ENCODE measurements around the gene PPP1R13B. TPM values are rescaled to one million over a fixed set of nuclear protein-coding genes. Genes with fewer than 3 reads are reported as not detected.

Gene PPP1R13B
- total RNA-seq, 1 experiment from 2014 or later, result 16.2 TPM

DNA sequence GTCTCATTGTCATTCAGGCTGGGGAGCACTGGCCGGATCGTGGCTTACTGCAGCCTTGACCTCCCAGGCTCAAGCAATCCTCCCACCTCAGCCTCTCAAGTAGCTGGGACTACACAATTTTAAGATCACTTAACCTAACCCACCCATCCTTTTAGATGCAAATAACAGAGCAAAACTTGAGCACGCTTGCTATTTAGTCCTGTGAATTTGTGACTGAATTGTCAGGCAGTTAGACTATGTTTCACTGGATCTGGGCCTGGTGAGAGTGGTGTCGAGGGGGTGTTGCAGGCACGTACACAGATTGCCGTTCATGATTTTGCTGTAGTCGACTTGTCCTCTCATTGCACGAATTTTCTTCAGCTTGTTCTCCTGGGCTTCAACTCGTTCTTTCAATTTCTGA is 93.6 kb downstream of the PPP1R13B start:
- DNase-seq (ENCODE audit: unreplicated experiment), result no peak
- no peaks in the 10 kb centered on the region for H3K27me3 Mint-ChIP-seq (ENCODE audit: insufficient read depth, unreplicated experiment)
- H3K4me3 Mint-ChIP-seq (ENCODE audit: unreplicated experiment), result no peak overlapping the region
- BruUV-seq (replicated peaks), result no TSS peak
- no peaks in the 10 kb centered on the region for H3K9me3 Mint-ChIP-seq (ENCODE audit: unreplicated experiment)
- intact Hi-C loops (cut with micrococcal nuclease), result no loop called here
- H3K36me3 Mint-ChIP-seq (ENCODE audit: insufficient read depth, unreplicated experiment), result peaks cover 10% of the 10 kb centered on the region
- ChIA-PET CTCF (interaction anchor here (0.6 kb wide), 2 partner anchors 83 to 1736 kb away, joined by 3 read pairs; no protein-coding TSS in a partner anchor), POLR2A (interaction anchor here (0.6 kb wide), 1 partner anchor 177 kb away, joined by 3 read pairs; no protein-coding TSS in a partner anchor)
- TF ChIP-seq, protein P1, sequence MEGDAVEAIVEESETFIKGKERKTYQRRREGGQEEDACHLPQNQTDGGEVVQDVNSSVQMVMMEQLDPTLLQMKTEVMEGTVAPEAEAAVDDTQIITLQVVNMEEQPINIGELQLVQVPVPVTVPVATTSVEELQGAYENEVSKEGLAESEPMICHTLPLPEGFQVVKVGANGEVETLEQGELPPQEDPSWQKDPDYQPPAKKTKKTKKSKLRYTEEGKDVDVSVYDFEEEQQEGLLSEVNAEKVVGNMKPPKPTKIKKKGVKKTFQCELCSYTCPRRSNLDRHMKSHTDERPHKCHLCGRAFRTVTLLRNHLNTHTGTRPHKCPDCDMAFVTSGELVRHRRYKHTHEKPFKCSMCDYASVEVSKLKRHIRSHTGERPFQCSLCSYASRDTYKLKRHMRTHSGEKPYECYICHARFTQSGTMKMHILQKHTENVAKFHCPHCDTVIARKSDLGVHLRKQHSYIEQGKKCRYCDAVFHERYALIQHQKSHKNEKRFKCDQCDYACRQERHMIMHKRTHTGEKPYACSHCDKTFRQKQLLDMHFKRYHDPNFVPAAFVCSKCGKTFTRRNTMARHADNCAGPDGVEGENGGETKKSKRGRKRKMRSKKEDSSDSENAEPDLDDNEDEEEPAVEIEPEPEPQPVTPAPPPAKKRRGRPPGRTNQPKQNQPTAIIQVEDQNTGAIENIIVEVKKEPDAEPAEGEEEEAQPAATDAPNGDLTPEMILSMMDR (IDR thresholded peaks at IDR 0.05; ENCODE audit: unreplicated experiment), result no peak
- H3K4me1 Mint-ChIP-seq (ENCODE audit: insufficient read depth, unreplicated experiment), result no peaks in the 10 kb centered on the region
- no peak overlapping the region for H3K27ac Mint-ChIP-seq (ENCODE audit: low read depth, unreplicated experiment)

DNA sequence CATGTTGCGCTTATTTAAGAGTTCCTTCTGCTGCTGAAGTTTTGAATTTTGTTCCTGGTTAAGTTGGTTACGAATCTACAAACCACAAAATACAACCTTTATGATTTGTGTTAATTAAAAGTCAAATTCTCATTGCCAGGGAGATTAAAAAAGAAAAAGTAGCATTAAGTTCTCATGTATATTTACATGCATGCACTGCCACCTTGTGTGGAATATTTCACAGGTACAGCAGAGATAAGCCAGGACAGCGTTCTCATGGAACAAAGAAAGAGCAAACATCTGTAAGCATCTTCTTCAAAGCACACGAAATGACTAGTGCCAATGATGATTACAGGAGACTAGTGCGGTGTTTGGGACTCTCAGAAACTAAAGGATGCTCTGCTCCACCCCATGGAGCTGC is 97.5 kb downstream of the PPP1R13B start:
- no peak overlapping the region for H3K27ac Mint-ChIP-seq (ENCODE audit: low read depth, unreplicated experiment)
- H3K9me3 Mint-ChIP-seq (ENCODE audit: unreplicated experiment), result no peaks in the 10 kb centered on the region

DNA sequence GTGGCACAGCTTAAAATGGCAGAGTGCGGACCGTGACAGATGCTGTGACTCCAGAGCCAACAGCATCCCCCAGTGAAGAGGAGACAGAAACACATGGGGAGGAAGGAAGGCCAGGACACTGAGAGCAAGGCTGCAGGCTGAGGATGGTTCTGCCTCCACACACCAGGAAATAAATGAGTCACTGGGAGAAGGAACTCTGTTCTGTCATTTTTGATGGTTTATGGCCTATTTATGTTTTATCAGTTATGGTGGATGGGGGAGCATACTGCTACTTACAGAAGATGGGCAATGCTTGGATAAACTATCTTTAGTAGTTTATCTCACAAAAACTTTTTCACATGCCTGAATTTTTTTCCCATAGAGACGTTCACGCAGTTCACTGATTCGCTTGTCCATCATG is 97.9 kb downstream of the PPP1R13B start:
- H3K4me1 Mint-ChIP-seq (ENCODE audit: insufficient read depth, unreplicated experiment), result no peaks in the 10 kb centered on the region
- TF ChIP-seq, protein P1 (IDR thresholded peaks at IDR 0.05; ENCODE audit: unreplicated experiment), result no peak
- intact Hi-C loops (cut with micrococcal nuclease), result no loop called here
- BruUV-seq (replicated peaks), result no TSS peak
- ChIA-PET POLR2A (no interaction called here), CTCF (no interaction called here)
- H3K9me3 Mint-ChIP-seq (ENCODE audit: unreplicated experiment), result no peaks in the 10 kb centered on the region
- peaks cover 25% of the 10 kb centered on the region for H3K36me3 Mint-ChIP-seq (ENCODE audit: insufficient read depth, unreplicated experiment)
- no peak overlapping the region for H3K4me3 Mint-ChIP-seq (ENCODE audit: unreplicated experiment)
- no peaks in the 10 kb centered on the region for H3K27me3 Mint-ChIP-seq (ENCODE audit: insufficient read depth, unreplicated experiment)
- no peak for DNase-seq (ENCODE audit: unreplicated experiment)
- no peak overlapping the region for H3K27ac Mint-ChIP-seq (ENCODE audit: low read depth, unreplicated experiment)

More for the DNA sequence above, 97.5 kb downstream of the PPP1R13B start:
- intact Hi-C loops (cut with micrococcal nuclease), result no loop called here
- TF ChIP-seq, protein P1 (IDR thresholded peaks at IDR 0.05; ENCODE audit: unreplicated experiment), result no peak
- ChIA-PET POLR2A (no interaction called here), CTCF (no interaction called here)
- Mint-ChIP-seq H3K4me1 (ENCODE audit: insufficient read depth, unreplicated experiment) (no peaks in the 10 kb centered on the region), H3K27me3 (ENCODE audit: insufficient read depth, unreplicated experiment) (no peaks in the 10 kb centered on the region), H3K36me3 (ENCODE audit: insufficient read depth, unreplicated experiment) (peaks cover 22% of the 10 kb centered on the region), H3K4me3 (ENCODE audit: unreplicated experiment) (no peak overlapping the region)
- DNase-seq (ENCODE audit: unreplicated experiment), result no peak
- no TSS peak for BruUV-seq (replicated peaks)

DNA sequence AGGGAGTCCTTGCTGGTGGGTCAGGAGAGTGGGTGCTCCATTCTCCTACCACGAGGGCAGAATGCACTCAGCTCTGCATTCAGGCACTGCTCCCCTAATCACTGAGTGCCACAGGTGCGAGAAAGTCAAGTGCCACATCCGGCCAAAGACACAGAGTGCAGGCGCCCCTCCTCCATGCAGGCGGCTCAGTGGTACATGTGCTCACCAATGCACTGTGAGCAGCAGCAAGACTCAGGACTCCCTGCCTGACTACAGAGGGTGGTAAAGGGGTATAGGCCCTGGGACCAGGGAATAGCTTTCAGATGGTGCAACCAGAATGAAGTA is 98.9 kb downstream of the PPP1R13B start:
- peaks cover 21% of the 10 kb centered on the region for H3K36me3 Mint-ChIP-seq (ENCODE audit: insufficient read depth, unreplicated experiment)
- H3K4me1 Mint-ChIP-seq (ENCODE audit: insufficient read depth, unreplicated experiment), result no peaks in the 10 kb centered on the region
- TF ChIP-seq, protein P1 (IDR thresholded peaks at IDR 0.05; ENCODE audit: unreplicated experiment), result no peak
- BruUV-seq (replicated peaks), result no TSS peak
- H3K9me3 Mint-ChIP-seq (ENCODE audit: unreplicated experiment), result no peaks in the 10 kb centered on the region
- intact Hi-C loops (cut with micrococcal nuclease), result no loop called here
- H3K27me3 Mint-ChIP-seq (ENCODE audit: insufficient read depth, unreplicated experiment), result no peaks in the 10 kb centered on the region
- POLR2A ChIA-PET, result interaction anchor here (0.8 kb wide), 1 partner anchor 86 kb away, joined by 3 read pairs; no protein-coding TSS in a partner anchor
- no peak for DNase-seq (ENCODE audit: unreplicated experiment)
- H3K27ac Mint-ChIP-seq (ENCODE audit: low read depth, unreplicated experiment), result no peak overlapping the region
- H3K4me3 Mint-ChIP-seq (ENCODE audit: unreplicated experiment), result no peak overlapping the region
- CTCF ChIA-PET, result no interaction called here

Measured in MCF 10A (cell line).